H1 (cell line): ENCODE results near the gene RRH. TPM values are rescaled to one million over a fixed set of nuclear protein-coding genes. Genes with fewer than 3 reads are reported as not detected.

Experiments
- CTCF ChIA-PET: fragments of 300-600 bp; sonication (Branson Sonifier 250); formaldehyde crosslinking; loops from one replicate; lab custom pipeline; 2021; ENCODE audit not compliant: partially characterized antibody; lab: Charles Lee
- POLR2A ChIA-PET: fragments of 300-600 bp; sonication (Branson Sonifier 250); formaldehyde crosslinking; loops from one replicate; lab custom pipeline; 2021; ENCODE audit warnings: inconsistent platforms; ENCODE audit not compliant: partially characterized antibody; lab: Charles Lee
- DNase-seq, 2 experiments: peaks; one replicate each; pipeline versions ENCODE4 v3.0.0 to v3.0.0-alpha.2; 2010 to 2022; ENCODE audit warnings: low spot score in 2 of 2, low read depth in 1 of 2, mixed read lengths in 1 of 2
- FAIRE-seq: peaks from 2 replicates; lab custom pipeline; 2011; peaks lifted over from hg19 to GRCh38; lab: Jason Lieb, UNC
- H2AFZ ChIP-seq: 2 replicates; pipeline ENCODE4 v1.8.1; 2012; ENCODE audit warnings: low read length, inconsistent platforms
- H2AK5ac ChIP-seq: 2 replicates; pipeline ENCODE4 v1.6.1; 2013; ENCODE audit warnings: low read depth, low read length
- H2BK120ac ChIP-seq: replicated peaks from 2 replicates; pipeline ENCODE3; 2013; ENCODE audit warnings: low read depth, low read length, inconsistent platforms
- H2BK12ac ChIP-seq: 2 replicates; pipeline ENCODE4 v1.6.1; 2013; ENCODE audit warnings: low read depth, low read length
- H2BK15ac ChIP-seq: 2 replicates; pipeline ENCODE4 v1.6.1; 2013; ENCODE audit warnings: low read length
- H2BK20ac ChIP-seq: 2 replicates; pipeline ENCODE4 v1.6.1; 2013; ENCODE audit warnings: low read length
- H2BK5ac ChIP-seq: 2 replicates; pipeline ENCODE4 v1.6.1; 2013; ENCODE audit warnings: low read depth, low read length
- H3K14ac ChIP-seq: 2 replicates; pipeline ENCODE4 v1.6.1; 2013; ENCODE audit warnings: inconsistent platforms; ENCODE audit not compliant: insufficient read length
- H3K18ac ChIP-seq: 2 replicates; pipeline ENCODE4 v1.6.1; 2013; ENCODE audit warnings: low read length; ENCODE audit errors: extremely low read depth
- H3K23ac ChIP-seq: 2 replicates; pipeline ENCODE4 v1.6.1; 2013; ENCODE audit warnings: inconsistent platforms; ENCODE audit not compliant: insufficient read length
- H3K23me2 ChIP-seq: 2 replicates; pipeline ENCODE4 v1.6.1; 2013; ENCODE audit warnings: low read depth, low read length
- H3K27ac ChIP-seq: 2 replicates; pipeline ENCODE4 v1.6.1; 2011; ENCODE audit warnings: low read depth, low read length, inconsistent platforms
- H3K27me3 ChIP-seq, 4 experiments: replicated peaks in 1 of 4; 1 replicate in 1 of 4; 2 replicates in 3 of 4; pipeline versions ENCODE4 v1.6.1 to v1.8.1; 2011 to 2013; ENCODE audit warnings: low read length in 3 of 4, mild to moderate bottlenecking in 3 of 4, inconsistent platforms in 2 of 4, mixed read lengths in 2 of 4, moderate library complexity in 1 of 4; ENCODE audit not compliant: control insufficient read depth in 3 of 4, insufficient read depth in 3 of 4; ENCODE audit errors: extremely low read depth in 1 of 4
- H3K36me3 ChIP-seq, 4 experiments: 2 replicates each; pipeline versions ENCODE4 v1.6.1 to v1.8.1; 2011 to 2013; ENCODE audit warnings: mild to moderate bottlenecking in 4 of 4, low read length in 3 of 4, moderate library complexity in 2 of 4, control low read depth in 1 of 4, inconsistent platforms in 1 of 4; ENCODE audit not compliant: insufficient read depth in 4 of 4, control insufficient read depth in 2 of 4
- H3K4ac ChIP-seq: replicated peaks from 2 replicates; pipeline ENCODE3; 2013; ENCODE audit warnings: low read length, low read depth, mixed read lengths, inconsistent platforms; ENCODE audit not compliant: insufficient read length
- H3K4me1 ChIP-seq, 4 experiments: replicated peaks in 1 of 4; 1 replicate in 1 of 4; 2 replicates in 3 of 4; pipeline versions ENCODE4 v1.6.1 to v1.8.1; 2011 to 2013; ENCODE audit warnings: low read length in 3 of 4, inconsistent platforms in 2 of 4, mixed read lengths in 1 of 4; ENCODE audit not compliant: insufficient read depth in 4 of 4, control insufficient read depth in 3 of 4
- H3K4me2 ChIP-seq, 2 experiments: 2 replicates each; pipeline versions ENCODE4 v1.6.1 to v1.8.1; 2011 to 2013; ENCODE audit warnings: low read depth in 2 of 2, low read length in 2 of 2, control low read depth in 1 of 2, inconsistent platforms in 1 of 2, mild to moderate bottlenecking in 1 of 2; ENCODE audit not compliant: insufficient read depth in 1 of 2
- H3K4me3 ChIP-seq, 4 experiments: fragments of 200-600, 300-600 bp in 1 of 4; sonication (generic), shearing (Covaris generic), sonication (Bioruptor Twin) in 1 of 4; 2 replicates each; pipeline versions ENCODE4 v1.5.1 to v1.8.1; 2011 to 2016; ENCODE audit warnings: low read length in 4 of 4, low read depth in 3 of 4, control low read depth in 2 of 4, inconsistent platforms in 2 of 4, mild to moderate bottlenecking in 2 of 4, mixed read lengths in 1 of 4, moderate library complexity in 1 of 4; ENCODE audit not compliant: insufficient read depth in 2 of 4; ENCODE audit errors: extremely low read depth in 1 of 4
- H3K56ac ChIP-seq: replicated peaks from 2 replicates; pipeline ENCODE3; 2013; ENCODE audit warnings: low read depth, mild to moderate bottlenecking, mixed read lengths, low read length, inconsistent platforms; ENCODE audit not compliant: insufficient read length
- H3K79me1 ChIP-seq: 2 replicates; pipeline ENCODE4 v1.6.1; 2013; ENCODE audit warnings: low read depth, low read length, control low read depth
- H3K79me2 ChIP-seq, 2 experiments: 2 replicates each; pipeline versions ENCODE4 v1.6.1 to v1.8.1; 2012 to 2013; ENCODE audit warnings: low read length in 2 of 2, mild to moderate bottlenecking in 2 of 2, inconsistent platforms in 1 of 2; ENCODE audit not compliant: insufficient read depth in 2 of 2, control insufficient read depth in 1 of 2
- H3K9ac ChIP-seq, 4 experiments: replicated peaks in 1 of 4; 1 replicate in 1 of 4; 2 replicates in 3 of 4; pipeline versions ENCODE4 v1.6.1 to v1.8.1; 2011 to 2013; ENCODE audit warnings: low read depth in 3 of 4, low read length in 3 of 4, control low read depth in 2 of 4, mild to moderate bottlenecking in 2 of 4, moderate library complexity in 2 of 4, inconsistent platforms in 1 of 4; ENCODE audit errors: extremely low read depth in 1 of 4
- H3K9me3 ChIP-seq, 2 experiments: 2 replicates each; pipeline versions ENCODE4 v1.6.1 to v1.8.1; 2012 to 2013; ENCODE audit warnings: mild to moderate bottlenecking in 2 of 2, moderate library complexity in 2 of 2, control low read depth in 1 of 2, inconsistent platforms in 1 of 2, low read depth in 1 of 2, low read length in 1 of 2, mixed read lengths in 1 of 2; ENCODE audit not compliant: insufficient read depth in 2 of 2
- H4K20me1 ChIP-seq, 2 experiments: replicated peaks in 1 of 2; 2 replicates each; pipeline versions ENCODE3 to v1.8.1; 2011 to 2013; ENCODE audit warnings: inconsistent platforms in 2 of 2, low read length in 2 of 2, mild to moderate bottlenecking in 1 of 2; ENCODE audit not compliant: insufficient read depth in 2 of 2, control insufficient read depth in 1 of 2
- H4K5ac ChIP-seq: 2 replicates; pipeline ENCODE4 v1.6.1; 2013; ENCODE audit warnings: low read length, low read depth, mixed read lengths, inconsistent platforms; ENCODE audit not compliant: insufficient read length
- H4K8ac ChIP-seq: 2 replicates; pipeline ENCODE4 v1.8.0; 2013; ENCODE audit warnings: mild to moderate bottlenecking, moderate library complexity, low read length, inconsistent platforms; ENCODE audit not compliant: insufficient read depth; ENCODE audit errors: extremely low read depth
- H4K91ac ChIP-seq: replicated peaks from 2 replicates; pipeline ENCODE3; 2013; ENCODE audit warnings: low read length, mixed read lengths, inconsistent platforms; ENCODE audit not compliant: insufficient read length
- KDM5A ChIP-seq: fragments of 200-600 bp; IDR thresholded peaks from 2 replicates; pipeline ENCODE4 v1.7.1; 2012; ENCODE audit warnings: mild to moderate bottlenecking, low read length, inconsistent platforms, mixed read lengths
- NANOG ChIP-seq: IDR thresholded peaks from 2 replicates; pipeline ENCODE4 v1.6.1; 2011; ENCODE audit warnings: low read length, low read depth, mild to moderate bottlenecking, inconsistent platforms; ENCODE audit not compliant: insufficient read depth, poor library complexity, severe bottlenecking
- POLR2AphosphoS5 ChIP-seq: IDR thresholded peaks from 2 replicates; pipeline ENCODE4 v1.6.1; 2011; ENCODE audit warnings: low read depth, low read length
- SIN3A ChIP-seq, 2 experiments: IDR thresholded peaks in 1 of 2; conservative IDR thresholded peaks in 1 of 2; 2 replicates each; pipeline ENCODE4 v1.6.1; 2011 to 2012; ENCODE audit warnings: low read length in 2 of 2, improper control_type of control experiment in 1 of 2, low read depth in 1 of 2, mild to moderate bottlenecking in 1 of 2
- SP2 ChIP-seq: IDR thresholded peaks from 2 replicates; pipeline ENCODE4 v1.6.1; 2012; ENCODE audit warnings: mild to moderate bottlenecking, low read length, inconsistent platforms
- TAF7 ChIP-seq: optimal IDR thresholded peaks from 2 replicates; pipeline ENCODE3; 2011; ENCODE audit warnings: low read depth, mild to moderate bottlenecking, inconsistent platforms, low read length, moderate library complexity, borderline replicate concordance
- ZNF274 ChIP-seq: IDR thresholded peaks from 2 replicates; pipeline ENCODE4 v1.7.0; 2012; ENCODE audit warnings: low read length, borderline replicate concordance; ENCODE audit errors: extremely low read depth
- WGBS, 2 experiments: shearing (Covaris generic) in 1 of 2; methylation state at CpG; one replicate each; pipeline versions ENCODE4 v1.1.6 to v1.1.7; 2013 to 2015; ENCODE audit warnings: low lambda C conversion rate in 2 of 2, mixed read lengths in 2 of 2, inconsistent platforms in 1 of 2, low coverage in 1 of 2, missing lambda C conversion rate in 1 of 2; ENCODE audit not compliant: insufficient replicate concordance in 2 of 2, insufficient coverage in 1 of 2, insufficient read length in 1 of 2; ENCODE audit errors: extremely low coverage in 1 of 2, missing lambda C conversion rate in 1 of 2; 5-methylcytosine and 5-hydroxymethylcytosine counted together
- polyA plus RNA-seq, 7 experiments: library from polyadenylated mRNA; depleted of rRNA in 3 of 7; stranded (reverse) in 5 of 7; unstranded in 2 of 7; fragments of >200 nt in 5 of 7; fragments of 200-250 nt in 2 of 7; gene quantifications; 1 replicate in 5 of 7; 2 replicates in 1 of 7; 4 replicates in 1 of 7; pipeline versions ENCODE4 v1.2.1 to v1.2.3, GENCODE V29; 2011 to 2013; ENCODE audit warnings: missing spikeins in 2 of 7, mixed read lengths in 2 of 7
- total RNA-seq: library from RNA; stranded (reverse); fragmentation: NEBNext Ultra II Directional; extraction: Animal tissue kit (Norgen Biotek cat#: 25700); gene quantifications from 2 replicates; pipeline ENCODE4 v1.2.1, GENCODE V29; 2021

The RRH gene
- total and polyA plus RNA-seq, 2 of the 8 experiments (the other 6 are each of a cell fraction or from before 2014, with no cell fraction given): 0.38 TPM; not detected in 1

DNA sequence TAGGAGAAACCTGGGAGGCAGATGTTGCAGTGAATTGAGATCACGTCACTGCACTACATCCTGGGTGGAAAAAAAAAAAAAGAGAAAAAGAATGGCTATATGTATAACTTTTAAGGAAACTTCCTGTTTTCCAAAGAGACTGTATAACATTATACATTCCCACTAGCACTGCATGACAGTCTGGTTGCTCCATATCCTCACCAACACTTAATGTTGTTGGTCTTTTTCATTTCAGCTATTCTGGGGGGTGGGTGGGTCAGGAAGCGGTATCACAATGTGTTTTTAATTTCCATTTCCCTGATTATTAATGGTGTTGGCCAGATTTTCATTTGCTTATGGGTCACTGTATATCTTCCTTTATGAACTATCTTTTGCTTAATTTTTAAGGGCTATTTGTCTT lies 33.5 kb downstream of the RRH start:
- Histone ChIP-seq H4K5ac (no peak overlapping the region), H4K20me1 (no peaks in the 10 kb centered on the region), H4K91ac (no peak overlapping the region), H2BK120ac (no peak overlapping the region), H3K56ac (no peak overlapping the region), H4K8ac (no peak overlapping the region), H3K79me2 (no peaks in the 10 kb centered on the region), H2BK15ac (no peak overlapping the region), H3K14ac (no peak overlapping the region), H2BK12ac (no peak overlapping the region), H3K9me3 (no peaks in the 10 kb centered on the region; a peak in 1 of 4 replicates), H2AFZ (no peak overlapping the region), H3K4ac (no peak overlapping the region), H3K23me2 (no peaks in the 10 kb centered on the region), H3K4me1 (peaks cover 0 to 3% (median 0%) of the 10 kb centered on the region in 4 experiments; a peak in 1 of 7 replicates), H2AK5ac (no peak overlapping the region), H3K18ac (no peak overlapping the region), H3K27me3 (no peaks in the 10 kb centered on the region), H3K79me1 (no peaks in the 10 kb centered on the region), H3K4me2 (no peak overlapping the region), H3K23ac (no peak overlapping the region), H3K36me3 (no peaks in the 10 kb centered on the region), H3K4me3 (no peak overlapping the region), H3K9ac (no peak overlapping the region), H2BK5ac (no peak overlapping the region), H2BK20ac (no peak overlapping the region), H3K27ac (no peak overlapping the region)
- WGBS, 2 experiments: 92% methylated on average over 2 of the region's 2 CpGs; no CpG with 5 or more reads in 1 of the 2 experiments
- no peak for DNase-seq
- ChIA-PET POLR2A (no interaction called here), CTCF (no interaction called here)
- FAIRE-seq: no peak
- TF ChIP-seq ZNF274: no peak
- TF ChIP-seq KDM5A: no peak
- no peak for TF ChIP-seq TAF7
- no peak for TF ChIP-seq SIN3A (conservative IDR thresholded peaks at IDR 0.05 in 1 of 2, IDR thresholded peaks at IDR 0.05 in 1 of 2; ENCODE audit: low read depth in 1 of 2, low read length in 2 of 2)
- TF ChIP-seq POLR2AphosphoS5: no peak
- TF ChIP-seq NANOG: no peak
- TF ChIP-seq SP2: no peak
